Effector memory CD8-positive, alpha-beta T cell (primary cell): ENCODE data around the gene NIBAN1.
"Not testable (repeated sequence)": the region's sequence is repeated elsewhere in the genome, so short reads cannot be mapped to it uniquely, and the experiment has no call there.

Source experiments
- ATAC-seq: fragments of 150-1000 bp; cut with Tn5 transposase; replicated peaks from 2 replicates; pipeline ENCODE4 v1.10.0; 2021; ENCODE audit warnings: mild to moderate bottlenecking, moderate library complexity
- DNase-seq, 3 experiments: peaks; one replicate each; pipeline ENCODE4 v3.0.0; 2021
- H3K27ac Mint-ChIP-seq, 2 donors: one replicate each; pipeline ENCODE4 v1.8.0; 2022; ENCODE audit warnings: mild to moderate bottlenecking in 2 of 2, mixed read lengths in 2 of 2, moderate library complexity in 2 of 2
- H3K27me3 Mint-ChIP-seq, 2 donors: one replicate each; pipeline ENCODE4 v1.8.0; 2022; ENCODE audit warnings: mixed read lengths in 2 of 2
- H3K36me3 Mint-ChIP-seq: one replicate; pipeline ENCODE4 v1.8.0; 2022; ENCODE audit warnings: mild to moderate bottlenecking, moderate library complexity, mixed read lengths; ENCODE audit not compliant: insufficient read depth
- H3K4me1 Mint-ChIP-seq, 2 donors: one replicate each; pipeline ENCODE4 v1.8.0; 2022; ENCODE audit warnings: low read depth in 2 of 2, mixed read lengths in 2 of 2
- H3K4me3 Mint-ChIP-seq, 2 donors: one replicate each; pipeline ENCODE4 v1.8.0; 2022; ENCODE audit warnings: mild to moderate bottlenecking in 2 of 2, mixed read lengths in 2 of 2, moderate library complexity in 2 of 2
- H3K9me3 Mint-ChIP-seq, 2 donors: one replicate each; pipeline ENCODE4 v1.8.0; 2022; ENCODE audit warnings: mixed read lengths in 2 of 2

NIBAN1 gene

DNA sequence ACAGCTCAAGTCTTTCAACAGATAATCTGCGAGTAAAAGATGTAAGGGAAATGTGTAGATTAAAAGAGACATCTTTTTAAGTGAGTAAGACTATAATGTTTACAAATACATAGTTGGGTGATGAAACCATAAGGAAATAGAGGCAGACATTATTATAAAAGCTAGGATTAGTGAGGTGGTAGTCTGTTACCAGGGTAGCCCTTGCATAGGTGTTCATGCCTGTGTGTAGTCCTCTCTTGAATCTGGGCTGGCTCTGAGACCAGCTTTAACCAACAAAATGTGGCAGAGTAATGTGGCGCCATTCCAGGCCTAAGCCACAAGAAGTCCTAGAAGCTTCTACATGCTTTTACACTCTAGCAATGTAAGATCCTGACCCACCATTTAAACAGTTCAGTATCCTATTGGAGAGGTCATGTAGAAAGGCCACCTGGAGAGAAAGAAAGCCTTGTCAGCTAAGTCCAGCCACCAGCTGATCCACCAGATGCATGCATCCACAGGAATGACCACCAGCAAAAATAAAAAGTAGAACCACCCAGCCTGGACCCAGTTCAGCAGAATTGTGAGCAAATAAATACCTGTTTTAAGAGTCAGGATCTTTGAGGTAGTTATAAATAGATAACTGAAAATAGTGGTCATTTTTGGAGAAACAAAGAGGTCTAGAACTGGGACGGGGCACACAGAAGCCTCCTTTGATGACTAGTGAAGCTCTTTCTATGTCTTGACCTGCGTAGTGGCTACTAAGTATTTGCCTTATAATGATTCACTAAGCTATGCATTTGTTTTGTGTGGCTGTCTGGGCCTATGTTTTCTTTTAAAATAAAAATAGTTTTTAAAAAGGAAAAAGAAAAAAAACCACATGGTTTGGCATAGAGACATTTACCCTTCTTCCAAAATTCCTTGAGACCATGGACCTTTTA, 8.1 kb downstream of the NIBAN1 start:
- DNase-seq (no peak), ATAC-seq (peak; percentile 22)
- peaks cover 43% of the 10 kb centered on the region for H3K36me3 Mint-ChIP-seq
- H3K4me3 Mint-ChIP-seq = no peak overlapping the region
- H3K9me3 Mint-ChIP-seq = peaks cover 0 to 2% of the 10 kb centered on the region in 2 donors
- peaks cover 57 to 58% of the 10 kb centered on the region in 2 donors for H3K4me1 Mint-ChIP-seq
- no peaks in the 10 kb centered on the region for H3K27me3 Mint-ChIP-seq
- peak overlapping the region; percentile 38 to 78 for H3K27ac Mint-ChIP-seq

DNA sequence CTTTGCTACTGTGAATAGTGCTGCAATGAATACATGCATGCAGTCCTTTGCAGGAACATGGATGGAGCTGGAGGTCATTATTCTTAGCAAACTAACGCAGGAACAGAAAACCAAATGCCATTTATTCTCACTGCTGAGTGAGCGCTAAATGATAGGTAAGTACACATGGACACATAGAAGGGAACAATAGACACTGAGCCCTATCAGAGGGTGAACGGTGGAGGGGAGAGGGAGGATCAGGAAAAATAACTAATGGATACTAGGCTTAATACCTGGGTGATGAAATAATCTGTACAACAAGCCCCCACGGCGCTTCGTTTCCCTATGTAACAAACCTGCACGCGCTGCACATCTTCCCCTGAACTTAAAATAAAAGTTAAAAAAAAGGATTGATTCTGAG, 8.9 kb downstream of the NIBAN1 start:
- no peak overlapping the region for H3K4me3 Mint-ChIP-seq
- DNase-seq (no peak), ATAC-seq (no peak)
- peaks cover 0 to 2% of the 10 kb centered on the region in 2 donors for H3K9me3 Mint-ChIP-seq
- peak overlapping the region; percentile 38 to 78 for H3K27ac Mint-ChIP-seq
- no peaks in the 10 kb centered on the region for H3K27me3 Mint-ChIP-seq
- peaks cover 40% of the 10 kb centered on the region for H3K36me3 Mint-ChIP-seq
- H3K4me1 Mint-ChIP-seq = peaks cover 51% of the 10 kb centered on the region in 2 donors

DNA sequence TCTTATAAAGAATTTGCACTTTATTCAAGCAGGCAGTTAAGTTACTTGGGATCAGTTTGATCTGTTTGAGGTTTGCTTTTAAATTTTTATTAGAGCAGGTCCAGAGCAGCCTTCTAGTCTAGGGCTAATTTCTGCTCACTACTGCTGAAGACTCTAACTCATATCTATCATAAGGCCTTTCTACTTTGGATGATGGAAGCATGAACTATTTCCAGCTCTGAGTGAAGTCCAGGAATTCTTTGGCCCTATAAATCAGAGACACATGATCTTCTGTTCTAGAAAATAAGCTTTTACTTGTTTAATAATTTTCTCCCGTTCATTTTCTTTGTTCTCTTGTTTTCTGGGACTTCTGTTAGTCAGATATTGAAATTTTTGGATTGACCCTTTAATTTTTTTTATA, 14.7 kb downstream of the NIBAN1 start:
- Mint-ChIP-seq H3K27ac (peak overlapping the region in 1 of 2 donors; percentile 64), H3K27me3 (no peaks in the 10 kb centered on the region), H3K36me3 (peaks cover 29% of the 10 kb centered on the region), H3K9me3 (peaks cover 0 to 2% of the 10 kb centered on the region in 2 donors), H3K4me1 (peaks cover 28 to 39% of the 10 kb centered on the region in 2 donors), H3K4me3 (no peak overlapping the region)
- no peak for ATAC-seq
- DNase-seq = no peak

- no peak for ATAC-seq
- DNase-seq = no peak
- no peaks in the 10 kb centered on the region for H3K27me3 Mint-ChIP-seq
- H3K4me1 Mint-ChIP-seq = peaks cover 28 to 38% of the 10 kb centered on the region in 2 donors
- H3K36me3 Mint-ChIP-seq = peaks cover 26% of the 10 kb centered on the region
- no peaks in the 10 kb centered on the region for H3K9me3 Mint-ChIP-seq
- peak overlapping the region; percentile 60 to 64 for H3K27ac Mint-ChIP-seq
- H3K4me3 Mint-ChIP-seq = no peak overlapping the region
Measured at GRCh38 chr1:184958554-184959353, 15.6 kb downstream of the NIBAN1 start.

DNA sequence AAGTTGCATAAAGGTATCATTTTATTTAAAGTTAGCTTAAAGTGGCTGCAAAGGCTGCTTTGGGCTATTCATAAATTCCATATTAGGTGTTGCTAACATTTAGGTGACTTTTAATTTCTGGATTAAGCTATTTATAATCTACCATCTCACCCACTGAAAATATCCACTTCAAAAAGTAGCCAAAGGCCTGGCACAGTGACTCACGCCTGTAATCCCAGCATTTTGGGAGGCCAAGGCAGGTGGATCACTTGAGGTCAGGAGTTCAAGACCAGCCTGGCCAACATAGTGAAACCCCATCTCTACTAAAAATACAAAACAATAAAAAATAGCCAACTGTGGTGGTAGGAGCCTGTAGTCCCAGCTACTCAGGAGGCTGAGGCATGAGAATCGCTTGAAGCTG, 16.4 kb downstream of the NIBAN1 start:
- not testable (repeated sequence) for H3K27me3 Mint-ChIP-seq, DNase-seq, H3K4me3 Mint-ChIP-seq, H3K9me3 Mint-ChIP-seq, ATAC-seq
- peaks cover 21% of the 10 kb centered on the region for H3K36me3 Mint-ChIP-seq
- H3K4me1 Mint-ChIP-seq = peaks cover 28 to 44% of the 10 kb centered on the region in 2 donors
- H3K27ac Mint-ChIP-seq = peak overlapping the region in 1 of 2 donors; percentile 60

DNA sequence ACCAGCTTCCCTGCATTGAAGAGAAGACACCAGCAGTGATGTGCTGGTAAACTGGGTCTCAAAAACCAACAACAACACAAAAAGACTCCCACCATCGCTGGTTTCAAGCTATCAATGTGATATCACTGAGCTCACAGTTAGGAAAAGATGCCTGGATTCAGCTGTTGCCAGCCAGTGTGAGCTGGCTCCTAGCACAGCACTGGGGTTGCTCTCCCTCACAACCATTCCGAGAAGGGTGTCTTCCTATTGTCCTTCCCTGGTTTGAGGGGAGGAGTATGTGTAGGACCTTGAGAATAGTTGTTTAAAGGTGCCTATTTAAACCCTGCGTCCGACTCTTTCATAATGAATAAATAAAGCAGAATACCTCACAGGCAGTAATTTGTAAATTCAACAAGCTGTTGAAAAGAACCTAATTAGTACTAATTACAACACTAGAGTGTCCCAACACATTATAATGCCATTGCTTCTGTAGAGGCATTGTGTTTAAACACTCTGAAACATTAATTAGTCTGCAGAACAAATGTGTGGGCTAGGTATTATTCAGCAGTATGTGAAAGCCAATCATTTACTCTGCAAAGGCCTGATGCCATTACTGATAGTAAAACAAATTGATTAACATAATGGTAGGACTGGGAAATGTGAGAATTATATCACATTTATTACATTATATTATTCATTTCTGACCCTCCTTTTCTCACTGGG, 17.2 kb downstream of the NIBAN1 start:
- ATAC-seq = no peak
- no peak for DNase-seq
- peaks cover 28 to 48% of the 10 kb centered on the region in 2 donors for H3K4me1 Mint-ChIP-seq
- H3K27ac Mint-ChIP-seq = no peak overlapping the region
- H3K27me3 Mint-ChIP-seq = no peaks in the 10 kb centered on the region
- H3K4me3 Mint-ChIP-seq = no peak overlapping the region
- peaks cover 21% of the 10 kb centered on the region for H3K36me3 Mint-ChIP-seq
- no peaks in the 10 kb centered on the region for H3K9me3 Mint-ChIP-seq

- peak; percentile 46 for ATAC-seq
- H3K4me3 Mint-ChIP-seq = peak overlapping the region; percentile 4 to 65
Measured at GRCh38 chr1:184954232-184954995, 19.9 kb downstream of the NIBAN1 start.

DNA sequence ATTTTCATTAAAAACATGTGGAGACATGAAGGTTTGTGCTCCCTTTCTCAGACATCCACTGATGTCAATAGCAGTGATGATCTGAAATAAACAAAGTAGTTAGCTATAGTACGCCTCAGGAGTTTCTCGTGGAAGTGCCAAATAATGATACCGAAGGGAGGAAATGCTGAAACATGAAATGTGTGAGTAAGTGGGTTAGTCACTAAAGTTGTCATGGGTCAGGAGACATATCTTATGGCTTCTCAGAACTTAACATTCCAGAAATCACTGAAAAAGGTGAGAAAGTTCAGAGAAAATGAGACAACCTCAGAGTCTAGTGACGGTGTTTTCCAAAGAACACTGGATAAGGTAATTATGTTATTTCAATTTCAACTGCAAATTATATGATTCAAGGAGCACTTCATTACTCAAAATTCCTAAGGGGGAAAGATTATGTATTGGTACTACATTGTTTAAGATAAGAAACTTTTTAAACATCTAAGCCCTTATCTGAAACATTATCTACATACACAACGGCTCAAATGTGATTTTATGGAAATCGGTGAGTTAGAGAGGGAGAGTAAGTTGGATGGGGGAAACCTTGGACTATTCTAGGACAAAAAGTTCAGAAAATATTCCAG, 20.6 kb downstream of the NIBAN1 start:
- H3K27me3 Mint-ChIP-seq = no peaks in the 10 kb centered on the region
- ATAC-seq (peak; percentile 67), DNase-seq (no peak)
- H3K27ac Mint-ChIP-seq = peak overlapping the region; percentile 27 to 81
- peak overlapping the region; percentile 4 to 65 for H3K4me3 Mint-ChIP-seq
- H3K4me1 Mint-ChIP-seq = peaks cover 29 to 56% of the 10 kb centered on the region in 2 donors
- H3K36me3 Mint-ChIP-seq = peaks cover 14% of the 10 kb centered on the region
- H3K9me3 Mint-ChIP-seq = no peaks in the 10 kb centered on the region

More at GRCh38 chr1:184954232-184954995, 19.9 kb downstream of the NIBAN1 start:
- Mint-ChIP-seq H3K27ac (peak overlapping the region; percentile 27 to 81), H3K4me1 (peaks cover 30 to 59% of the 10 kb centered on the region in 2 donors), H3K9me3 (no peaks in the 10 kb centered on the region), H3K36me3 (peaks cover 14% of the 10 kb centered on the region), H3K27me3 (no peaks in the 10 kb centered on the region)
- no peak for DNase-seq

DNA sequence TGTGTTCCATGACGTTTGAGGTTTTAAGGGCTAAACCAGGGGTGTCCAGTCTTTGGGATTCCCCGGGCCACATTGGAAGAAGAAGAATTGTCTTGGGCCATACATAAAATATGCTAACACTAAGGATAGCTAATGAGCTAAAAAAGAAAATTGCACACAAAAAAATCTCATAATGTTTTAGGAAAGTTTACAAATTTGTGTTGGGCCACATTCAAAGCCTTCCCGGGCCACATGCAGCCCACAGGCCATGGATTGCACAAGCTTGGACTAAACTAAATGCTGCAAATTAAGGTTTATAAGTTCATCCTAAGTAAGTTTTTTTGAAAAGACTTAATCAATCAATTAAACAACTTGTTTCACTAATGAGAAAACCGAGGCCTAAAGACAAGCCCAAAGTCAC, 21.9 kb downstream of the NIBAN1 start:
- H3K9me3 Mint-ChIP-seq = no peaks in the 10 kb centered on the region
- H3K27me3 Mint-ChIP-seq = no peaks in the 10 kb centered on the region

DNA sequence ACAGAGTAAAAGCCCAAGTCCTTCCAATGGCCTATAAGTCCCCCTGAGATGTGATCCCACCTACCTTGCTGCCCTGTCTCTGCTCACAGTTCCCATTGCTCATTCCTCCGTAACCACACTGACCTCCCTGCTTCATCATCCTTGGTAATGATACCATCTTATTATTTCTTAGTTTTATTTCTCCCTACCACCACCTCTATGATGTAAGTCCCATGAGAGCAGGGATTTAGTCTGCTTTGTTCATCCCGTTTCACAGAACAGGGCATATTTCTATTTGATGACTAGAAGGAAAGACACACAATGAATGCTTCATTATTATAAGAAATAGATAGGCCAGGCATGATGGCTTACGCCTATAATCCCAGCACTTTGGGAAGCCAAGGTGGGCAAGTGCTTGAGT, 22.5 kb downstream of the NIBAN1 start:
- no peak overlapping the region for H3K4me3 Mint-ChIP-seq
- H3K4me1 Mint-ChIP-seq = peaks cover 26 to 56% of the 10 kb centered on the region in 2 donors
- DNase-seq = no peak
- H3K27ac Mint-ChIP-seq = peak overlapping the region; percentile 5 to 81
- H3K36me3 Mint-ChIP-seq = peaks cover 14% of the 10 kb centered on the region
- no peaks in the 10 kb centered on the region for H3K27me3 Mint-ChIP-seq
- no peak for ATAC-seq
- H3K9me3 Mint-ChIP-seq = no peaks in the 10 kb centered on the region

More for the DNA sequence above, 21.9 kb downstream of the NIBAN1 start:
- DNase-seq (no peak), ATAC-seq (no peak)
- peak overlapping the region; percentile 5 to 81 for H3K27ac Mint-ChIP-seq
- H3K36me3 Mint-ChIP-seq = peaks cover 14% of the 10 kb centered on the region
- H3K4me1 Mint-ChIP-seq = peaks cover 26 to 55% of the 10 kb centered on the region in 2 donors
- no peak overlapping the region for H3K4me3 Mint-ChIP-seq

GRCh38 chr1:184950906-184951305, 23.4 kb downstream of the NIBAN1 start:
- ATAC-seq (no peak), DNase-seq (no peak)
- no peak overlapping the region for H3K4me3 Mint-ChIP-seq
- H3K36me3 Mint-ChIP-seq = peaks cover 12% of the 10 kb centered on the region
- peaks cover 28 to 61% of the 10 kb centered on the region in 2 donors for H3K4me1 Mint-ChIP-seq
- H3K9me3 Mint-ChIP-seq = no peaks in the 10 kb centered on the region
- no peaks in the 10 kb centered on the region for H3K27me3 Mint-ChIP-seq
- H3K27ac Mint-ChIP-seq = peak overlapping the region in 1 of 2 donors; percentile 81

DNA sequence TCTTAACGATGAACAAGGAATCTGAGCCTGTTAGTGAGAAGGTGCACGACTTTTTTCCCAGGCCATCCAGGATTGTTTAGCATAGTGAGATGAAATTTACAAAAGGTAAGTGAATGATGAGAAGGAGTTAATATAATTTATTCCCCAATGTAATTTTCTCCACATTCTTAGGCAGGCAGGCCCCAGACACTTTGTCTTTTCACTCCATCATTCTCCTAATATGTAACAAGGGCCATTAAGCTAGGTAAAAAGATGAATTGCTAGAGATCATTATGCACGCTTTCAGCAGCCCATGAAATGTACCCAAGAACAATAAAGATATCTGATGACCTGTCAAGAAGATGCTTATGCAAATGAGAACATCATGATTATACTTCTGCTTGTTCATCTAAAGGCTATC, 24.1 kb downstream of the NIBAN1 start:
- Mint-ChIP-seq H3K36me3 (peaks cover 8% of the 10 kb centered on the region), H3K4me3 (no peak overlapping the region), H3K9me3 (no peaks in the 10 kb centered on the region), H3K4me1 (peaks cover 31 to 63% of the 10 kb centered on the region in 2 donors), H3K27ac (peak overlapping the region in 1 of 2 donors; percentile 4), H3K27me3 (no peaks in the 10 kb centered on the region)
- DNase-seq (no peak), ATAC-seq (no peak)
